ENCODE measurements around the gene PTPRE. TPM values are rescaled to one million over a fixed set of nuclear protein-coding genes. Genes with fewer than 3 reads are reported as not detected.

The PTPRE gene
- total RNA-seq, 1 donor from 2014 or later, result 33.6 TPM

- Mint-ChIP-seq H3K4me1 (peaks cover 12% of the 10 kb centered on the region), H3K36me3 (ENCODE audit: low read depth) (no peaks in the 10 kb centered on the region), H3K27me3 (peaks cover 12% of the 10 kb centered on the region), H3K27ac (no peak overlapping the region), H3K9me3 (no peaks in the 10 kb centered on the region), H3K4me3 (no peak overlapping the region)
- intact Hi-C loops (cut with micrococcal nuclease), result no loop called here
- DNase-seq, result no peak
Measured at GRCh38 chr10:127875449-127875765, 31.5 kb upstream of the PTPRE start.

- intact Hi-C loops (cut with micrococcal nuclease), result no loop called here
- Mint-ChIP-seq H3K27me3 (peaks cover 11% of the 10 kb centered on the region), H3K4me3 (no peak overlapping the region), H3K27ac (no peak overlapping the region), H3K4me1 (peaks cover 16% of the 10 kb centered on the region), H3K36me3 (ENCODE audit: low read depth) (no peaks in the 10 kb centered on the region), H3K9me3 (no peaks in the 10 kb centered on the region)
- DNase-seq, result no peak
Measured at GRCh38 chr10:127875916-127876315, 31.0 kb upstream of the PTPRE start.

GRCh38 chr10:127877116-127877515 lies 29.8 kb upstream of the PTPRE start:
- DNase-seq, result no peak
- no peak overlapping the region for H3K27ac Mint-ChIP-seq
- H3K9me3 Mint-ChIP-seq, result no peaks in the 10 kb centered on the region
- intact Hi-C loops (cut with micrococcal nuclease), result no loop called here
- peaks cover 16% of the 10 kb centered on the region for H3K4me1 Mint-ChIP-seq
- no peaks in the 10 kb centered on the region for H3K36me3 Mint-ChIP-seq (ENCODE audit: low read depth)
- peaks cover 6% of the 10 kb centered on the region for H3K27me3 Mint-ChIP-seq
- no peak overlapping the region for H3K4me3 Mint-ChIP-seq

- H3K4me3 Mint-ChIP-seq, result no peak overlapping the region
- peaks cover 4% of the 10 kb centered on the region for H3K27me3 Mint-ChIP-seq
- no peaks in the 10 kb centered on the region for H3K9me3 Mint-ChIP-seq
- intact Hi-C loops (cut with micrococcal nuclease), result no loop called here
- H3K4me1 Mint-ChIP-seq, result peaks cover 15% of the 10 kb centered on the region
- no peaks in the 10 kb centered on the region for H3K36me3 Mint-ChIP-seq (ENCODE audit: low read depth)
- no peak overlapping the region for H3K27ac Mint-ChIP-seq
- no peak for DNase-seq
Measured at GRCh38 chr10:127877699-127878098, 29.2 kb upstream of the PTPRE start.

GRCh38 chr10:127878475-127879055 lies 28.3 kb upstream of the PTPRE start:
- H3K27ac Mint-ChIP-seq, result no peak overlapping the region

GRCh38 chr10:127880557-127880956 lies 26.3 kb upstream of the PTPRE start:
- intact Hi-C loops (cut with micrococcal nuclease), result no loop called here
- Mint-ChIP-seq H3K9me3 (no peaks in the 10 kb centered on the region), H3K4me3 (no peak overlapping the region), H3K27ac (no peak overlapping the region), H3K36me3 (ENCODE audit: low read depth) (no peaks in the 10 kb centered on the region), H3K27me3 (peaks cover 3% of the 10 kb centered on the region), H3K4me1 (peaks cover 15% of the 10 kb centered on the region)
- DNase-seq, result peak; percentile 61

More at GRCh38 chr10:127878475-127879055, 28.3 kb upstream of the PTPRE start:
- Mint-ChIP-seq H3K4me1 (peaks cover 15% of the 10 kb centered on the region), H3K27me3 (peaks cover 4% of the 10 kb centered on the region), H3K36me3 (ENCODE audit: low read depth) (no peaks in the 10 kb centered on the region), H3K4me3 (no peak overlapping the region), H3K9me3 (no peaks in the 10 kb centered on the region)
- no peak for DNase-seq
- intact Hi-C loops (cut with micrococcal nuclease), result no loop called here

GRCh38 chr10:127881262-127881661 lies 25.6 kb upstream of the PTPRE start:
- peaks cover 2% of the 10 kb centered on the region for H3K27me3 Mint-ChIP-seq
- no peaks in the 10 kb centered on the region for H3K9me3 Mint-ChIP-seq
- no peak overlapping the region for H3K27ac Mint-ChIP-seq
- H3K36me3 Mint-ChIP-seq (ENCODE audit: low read depth), result no peaks in the 10 kb centered on the region
- no peak for DNase-seq
- H3K4me3 Mint-ChIP-seq, result no peak overlapping the region
- H3K4me1 Mint-ChIP-seq, result peaks cover 15% of the 10 kb centered on the region
- intact Hi-C loops (cut with micrococcal nuclease), result no loop called here

- DNase-seq, result no peak
- Mint-ChIP-seq H3K4me3 (no peak overlapping the region), H3K36me3 (ENCODE audit: low read depth) (no peaks in the 10 kb centered on the region), H3K27me3 (no peaks in the 10 kb centered on the region), H3K27ac (no peak overlapping the region), H3K4me1 (peaks cover 12% of the 10 kb centered on the region), H3K9me3 (no peaks in the 10 kb centered on the region)
- intact Hi-C loops (cut with micrococcal nuclease), result no loop called here
Measured at GRCh38 chr10:127882391-127882790, 24.5 kb upstream of the PTPRE start.

DNA sequence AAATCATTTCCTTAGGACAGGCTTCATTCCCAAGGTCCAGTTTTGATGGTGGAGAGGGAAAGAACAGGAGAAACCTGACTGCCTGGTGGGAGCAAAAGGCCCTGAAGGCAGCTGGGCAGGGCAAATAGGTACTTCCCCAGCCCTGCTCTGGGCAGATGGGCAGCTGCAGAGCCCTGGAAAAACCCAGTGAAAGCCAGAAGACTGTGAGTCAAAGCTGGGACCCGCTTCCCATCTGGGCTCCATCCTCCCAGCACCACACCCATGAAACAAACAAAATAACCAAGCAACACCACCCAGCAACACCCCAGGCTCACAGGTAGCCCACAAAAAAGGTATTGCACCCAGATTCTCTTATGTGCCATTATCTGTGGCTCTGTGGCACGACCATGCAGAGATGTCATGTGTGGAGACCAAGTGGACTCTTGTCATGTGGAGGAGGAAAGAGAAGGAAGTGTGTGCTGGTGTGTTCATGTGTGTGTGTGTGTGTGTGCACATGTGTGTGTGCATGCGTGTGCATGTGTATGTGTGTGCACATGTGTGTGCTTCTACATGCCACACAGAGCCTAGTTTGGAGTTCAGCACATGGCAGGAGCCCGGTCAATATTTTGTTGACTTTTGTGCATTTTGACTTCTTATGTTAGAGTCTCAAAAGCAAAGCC lies 24.0 kb upstream of the PTPRE start:
- intact Hi-C loops (cut with micrococcal nuclease), result no loop called here
- Mint-ChIP-seq H3K27me3 (no peaks in the 10 kb centered on the region), H3K27ac (no peak overlapping the region), H3K4me1 (peaks cover 7% of the 10 kb centered on the region), H3K36me3 (ENCODE audit: low read depth) (no peaks in the 10 kb centered on the region), H3K9me3 (no peaks in the 10 kb centered on the region), H3K4me3 (no peak overlapping the region)
- no peak for DNase-seq

- no peak for DNase-seq
- no peaks in the 10 kb centered on the region for H3K36me3 Mint-ChIP-seq (ENCODE audit: low read depth)
- H3K27me3 Mint-ChIP-seq, result no peaks in the 10 kb centered on the region
- H3K27ac Mint-ChIP-seq, result no peak overlapping the region
- no peak overlapping the region for H3K4me3 Mint-ChIP-seq
- intact Hi-C loops (cut with micrococcal nuclease), result no loop called here
- peaks cover 7% of the 10 kb centered on the region for H3K4me1 Mint-ChIP-seq
- no peaks in the 10 kb centered on the region for H3K9me3 Mint-ChIP-seq
Measured at GRCh38 chr10:127883516-127883915, 23.4 kb upstream of the PTPRE start.

GRCh38 chr10:127884501-127884900 lies 22.4 kb upstream of the PTPRE start:
- intact Hi-C loops (cut with micrococcal nuclease), result no loop called here
- no peaks in the 10 kb centered on the region for H3K27me3 Mint-ChIP-seq
- no peaks in the 10 kb centered on the region for H3K9me3 Mint-ChIP-seq
- H3K4me3 Mint-ChIP-seq, result no peak overlapping the region
- no peaks in the 10 kb centered on the region for H3K36me3 Mint-ChIP-seq (ENCODE audit: low read depth)
- H3K4me1 Mint-ChIP-seq, result peaks cover 7% of the 10 kb centered on the region
- no peak for DNase-seq
- no peak overlapping the region for H3K27ac Mint-ChIP-seq

DNA sequence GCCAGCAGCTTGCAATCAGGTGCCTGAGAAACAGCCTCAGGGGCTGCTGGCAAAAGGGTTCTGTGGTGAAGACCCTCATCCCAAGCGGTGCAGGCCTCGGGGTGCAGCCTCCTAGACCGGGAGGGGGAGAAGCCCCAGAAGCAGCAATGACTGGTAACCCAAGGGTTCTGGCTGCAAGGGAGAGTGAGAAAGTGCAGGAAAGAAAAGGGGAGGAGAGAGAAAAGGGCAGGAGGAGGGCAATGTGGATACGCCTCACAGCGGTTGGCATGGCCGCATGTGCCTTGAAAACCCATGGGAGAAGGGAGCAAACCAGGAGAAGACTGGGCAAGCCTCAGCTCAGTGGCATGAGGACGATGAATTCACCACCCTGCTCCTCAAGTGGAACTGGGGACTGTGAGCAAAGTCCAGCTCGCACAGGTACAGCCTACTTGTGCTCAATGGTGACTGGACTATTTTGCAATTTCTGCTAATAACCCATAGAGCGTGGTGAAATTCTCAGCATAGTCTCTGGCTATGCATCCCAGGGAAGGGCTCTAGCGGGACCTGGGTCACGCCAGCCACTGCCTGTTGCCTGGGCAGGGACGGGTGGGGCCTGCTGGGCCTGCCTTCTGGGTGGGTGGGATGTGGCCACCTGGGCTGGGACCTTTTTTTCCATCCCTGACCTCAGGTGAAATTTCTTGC lies 20.4 kb upstream of the PTPRE start:
- no peak overlapping the region for H3K27ac Mint-ChIP-seq

GRCh38 chr10:127887541-127888415 lies 19.1 kb upstream of the PTPRE start:
- peaks cover 6% of the 10 kb centered on the region for H3K27me3 Mint-ChIP-seq
- no peak overlapping the region for H3K4me3 Mint-ChIP-seq
- H3K27ac Mint-ChIP-seq, result no peak overlapping the region
- no peaks in the 10 kb centered on the region for H3K36me3 Mint-ChIP-seq (ENCODE audit: low read depth)
- H3K4me1 Mint-ChIP-seq, result no peaks in the 10 kb centered on the region
- no peak for DNase-seq
- no peaks in the 10 kb centered on the region for H3K9me3 Mint-ChIP-seq
- intact Hi-C loops (cut with micrococcal nuclease), result no loop called here

More for the DNA sequence above, 20.4 kb upstream of the PTPRE start:
- Mint-ChIP-seq H3K4me3 (no peak overlapping the region), H3K27me3 (no peaks in the 10 kb centered on the region), H3K9me3 (no peaks in the 10 kb centered on the region), H3K36me3 (ENCODE audit: low read depth) (no peaks in the 10 kb centered on the region), H3K4me1 (no peaks in the 10 kb centered on the region)
- DNase-seq, result no peak
- intact Hi-C loops (cut with micrococcal nuclease), result no loop called here

All from activated CD4-positive, alpha-beta T cell treated with anti-CD3 and anti-CD28 coated beads, Interleukin-2, amount 10 ng/mL, durations not matched to agents 24 days and 14 days (primary cell).